DMS153 (cell line): ENCODE measurements around the gene USP17L25.
"Not testable (repeated sequence)": the region's sequence is repeated elsewhere in the genome, so short reads cannot be mapped to it uniquely, and the experiment has no call there.

ENCODE experiments used
- DNase-seq: peaks from one replicate; lab custom pipeline; 2025; lab: John Stamatoyannopoulos, UW

USP17L25 gene

GRCh38 chr4:9329611-9330010, at the start of gene USP17L25:
TSS of gene USP17L25 (plus strand) at chr4:9329911. CDS start at chr4:9329911, 0 bp downstream.
- not testable (repeated sequence) for DNase-seq

GRCh38 chr4:9324191-9324590, 5.5 kb upstream of the USP17L25 start:
- DNase-seq: not testable (repeated sequence)

- DNase-seq: not testable (repeated sequence)
Measured at GRCh38 chr4:9324865-9325264, 4.8 kb upstream of the USP17L25 start, which contains the start of gene USP17L24. TSS of gene USP17L24 (plus strand) at chr4:9325165. CDS start at chr4:9325165, 0 bp downstream.

- DNase-seq: not testable (repeated sequence)
Measured at GRCh38 chr4:9334358-9334757, 4.6 kb downstream of the USP17L25 start, which contains the start of gene USP17L26. TSS of gene USP17L26 (plus strand) at chr4:9334658. CDS start at chr4:9334658, 0 bp downstream.

GRCh38 chr4:9339103-9339502, 9.4 kb downstream of the USP17L25 start, which contains the start of gene USP17L5:
TSS of gene USP17L5 (plus strand) at chr4:9339403. CDS start at chr4:9339403, 0 bp downstream.
- DNase-seq: not testable (repeated sequence)

GRCh38 chr4:9343848-9344247, 14.1 kb downstream of the USP17L25 start, which contains the start of gene USP17L27:
TSS of gene USP17L27 (plus strand) at chr4:9344148. CDS start at chr4:9344148, 0 bp downstream.
- not testable (repeated sequence) for DNase-seq

- not testable (repeated sequence) for DNase-seq
Measured at GRCh38 chr4:9348593-9348992, 18.9 kb downstream of the USP17L25 start, which contains the start of gene USP17L28. TSS of gene USP17L28 (plus strand) at chr4:9348893. CDS start at chr4:9348893, 0 bp downstream.

- DNase-seq: not testable (repeated sequence)
Measured at GRCh38 chr4:9350866-9351265, 21.2 kb downstream of the USP17L25 start.

- not testable (repeated sequence) for DNase-seq
Measured at GRCh38 chr4:9353338-9353737, 23.6 kb downstream of the USP17L25 start, which contains the start of gene USP17L29. TSS of gene USP17L29 (plus strand) at chr4:9353638. CDS start at chr4:9353638, 0 bp downstream.

GRCh38 chr4:9362829-9363228, 33.1 kb downstream of the USP17L25 start, which contains the start of gene USP17L30:
TSS of gene USP17L30 (plus strand) at chr4:9363129. CDS start at chr4:9363129, 0 bp downstream.
- not testable (repeated sequence) for DNase-seq

GRCh38 chr4:9379881-9380280, 50.2 kb downstream of the USP17L25 start:
- not testable (repeated sequence) for DNase-seq
